Activated CD8-positive, alpha-beta memory T cell treated with anti-CD3 and anti-CD28 coated beads for 4 hours (primary cell): ENCODE data around the gene TMEM135.
"Not testable (repeated sequence)": the region's sequence is repeated elsewhere in the genome, so short reads cannot be mapped to it uniquely, and the experiment has no call there.

ENCODE experiments used
- DNase-seq, 2 donors: peaks; one replicate each; pipeline ENCODE4 v3.0.0-alpha.2; 2020; ENCODE audit warnings: low read depth in 2 of 2

TMEM135 gene

GRCh38 chr11:87076874-87077429, 39.2 kb downstream of the TMEM135 start:
- no peak for DNase-seq

- DNase-seq: no peak
These were observed 43.6 kb downstream of the TMEM135 start for GRCh38 chr11:87081358-87081757.

- no peak for DNase-seq
These were observed 44.9 kb downstream of the TMEM135 start for GRCh38 chr11:87082590-87082989.

- no peak for DNase-seq
These were observed 45.3 kb downstream of the TMEM135 start for GRCh38 chr11:87083029-87083428.

- DNase-seq: no peak
These were observed 54.4 kb downstream of the TMEM135 start for GRCh38 chr11:87092159-87092558.

- no peak for DNase-seq
These were observed 54.8 kb downstream of the TMEM135 start for GRCh38 chr11:87092567-87092966.

GRCh38 chr11:87097582-87097981, 59.8 kb downstream of the TMEM135 start:
- no peak for DNase-seq

- DNase-seq: no peak
These were observed 64.3 kb downstream of the TMEM135 start for GRCh38 chr11:87101956-87102580.

GRCh38 chr11:87105826-87106225, 68.1 kb downstream of the TMEM135 start:
- DNase-seq: not testable (repeated sequence)

- DNase-seq: not testable (repeated sequence)
These were observed 69.6 kb downstream of the TMEM135 start for GRCh38 chr11:87107379-87107778.

GRCh38 chr11:87110443-87111131, 72.9 kb downstream of the TMEM135 start:
- DNase-seq: no peak

GRCh38 chr11:87114093-87114492, 76.4 kb downstream of the TMEM135 start:
- DNase-seq: no peak

- DNase-seq: no peak
These were observed 78.5 kb downstream of the TMEM135 start for GRCh38 chr11:87116185-87116584.

GRCh38 chr11:87120937-87121336, 83.2 kb downstream of the TMEM135 start:
- no peak for DNase-seq

GRCh38 chr11:87122852-87123251, 85.1 kb downstream of the TMEM135 start:
- DNase-seq: no peak

GRCh38 chr11:87125257-87125656, 87.5 kb downstream of the TMEM135 start:
- no peak for DNase-seq

GRCh38 chr11:87127101-87127500, 89.4 kb downstream of the TMEM135 start:
- no peak for DNase-seq

- no peak for DNase-seq
These were observed 90.6 kb downstream of the TMEM135 start for GRCh38 chr11:87128372-87128771.

- no peak for DNase-seq
These were observed 96.9 kb downstream of the TMEM135 start for GRCh38 chr11:87134524-87135106.

GRCh38 chr11:87136236-87136635, 98.5 kb downstream of the TMEM135 start:
- no peak for DNase-seq

GRCh38 chr11:87137711-87138110, 100.0 kb downstream of the TMEM135 start:
- DNase-seq: no peak

GRCh38 chr11:87139475-87139874, 101.7 kb downstream of the TMEM135 start:
- no peak for DNase-seq

- no peak for DNase-seq
These were observed 103.6 kb downstream of the TMEM135 start for GRCh38 chr11:87141322-87141721.
